KOPT-K1 (cell line): ENCODE results near the gene ATP9B.

Experiments used
- H3K27ac ChIP-seq: fragments of 200-600 bp; sonication (generic); 2 replicates; pipeline ENCODE4 v1.5.1; 2016; ENCODE audit warnings: antibody characterized with exemption, mild to moderate bottlenecking, low read depth, low read length; ENCODE audit not compliant: poor library complexity, severe bottlenecking
- H3K36me3 ChIP-seq: fragments of 200-600 bp; sonication (generic); 2 replicates; pipeline ENCODE4 v1.5.1; 2017; ENCODE audit warnings: antibody characterized with exemption, mild to moderate bottlenecking, low read length, moderate library complexity; ENCODE audit not compliant: insufficient read depth
- H3K9me3 ChIP-seq: fragments of 200-600 bp; sonication (generic); 2 replicates; pipeline ENCODE4 v1.5.1; 2017; ENCODE audit warnings: antibody characterized with exemption, low read length, mild to moderate bottlenecking; ENCODE audit not compliant: insufficient read depth, poor library complexity, severe bottlenecking

The ATP9B gene, protein sequence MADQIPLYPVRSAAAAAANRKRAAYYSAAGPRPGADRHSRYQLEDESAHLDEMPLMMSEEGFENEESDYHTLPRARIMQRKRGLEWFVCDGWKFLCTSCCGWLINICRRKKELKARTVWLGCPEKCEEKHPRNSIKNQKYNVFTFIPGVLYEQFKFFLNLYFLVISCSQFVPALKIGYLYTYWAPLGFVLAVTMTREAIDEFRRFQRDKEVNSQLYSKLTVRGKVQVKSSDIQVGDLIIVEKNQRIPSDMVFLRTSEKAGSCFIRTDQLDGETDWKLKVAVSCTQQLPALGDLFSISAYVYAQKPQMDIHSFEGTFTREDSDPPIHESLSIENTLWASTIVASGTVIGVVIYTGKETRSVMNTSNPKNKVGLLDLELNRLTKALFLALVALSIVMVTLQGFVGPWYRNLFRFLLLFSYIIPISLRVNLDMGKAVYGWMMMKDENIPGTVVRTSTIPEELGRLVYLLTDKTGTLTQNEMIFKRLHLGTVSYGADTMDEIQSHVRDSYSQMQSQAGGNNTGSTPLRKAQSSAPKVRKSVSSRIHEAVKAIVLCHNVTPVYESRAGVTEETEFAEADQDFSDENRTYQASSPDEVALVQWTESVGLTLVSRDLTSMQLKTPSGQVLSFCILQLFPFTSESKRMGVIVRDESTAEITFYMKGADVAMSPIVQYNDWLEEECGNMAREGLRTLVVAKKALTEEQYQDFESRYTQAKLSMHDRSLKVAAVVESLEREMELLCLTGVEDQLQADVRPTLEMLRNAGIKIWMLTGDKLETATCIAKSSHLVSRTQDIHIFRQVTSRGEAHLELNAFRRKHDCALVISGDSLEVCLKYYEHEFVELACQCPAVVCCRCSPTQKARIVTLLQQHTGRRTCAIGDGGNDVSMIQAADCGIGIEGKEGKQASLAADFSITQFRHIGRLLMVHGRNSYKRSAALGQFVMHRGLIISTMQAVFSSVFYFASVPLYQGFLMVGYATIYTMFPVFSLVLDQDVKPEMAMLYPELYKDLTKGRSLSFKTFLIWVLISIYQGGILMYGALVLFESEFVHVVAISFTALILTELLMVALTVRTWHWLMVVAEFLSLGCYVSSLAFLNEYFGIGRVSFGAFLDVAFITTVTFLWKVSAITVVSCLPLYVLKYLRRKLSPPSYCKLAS

GRCh38 chr18:79068937-79069716, at the start of gene ATP9B:
ATP9B (plus strand) TSS chr18:79069394; CDS start chr18:79069411, 17 bp downstream.
- Histone ChIP-seq H3K27ac (peak within 1 kb of the TSS; percentile 81), H3K36me3 (no peaks in the 10 kb centered on the region), H3K9me3 (peaks cover 19% of the 10 kb centered on the region)

DNA sequence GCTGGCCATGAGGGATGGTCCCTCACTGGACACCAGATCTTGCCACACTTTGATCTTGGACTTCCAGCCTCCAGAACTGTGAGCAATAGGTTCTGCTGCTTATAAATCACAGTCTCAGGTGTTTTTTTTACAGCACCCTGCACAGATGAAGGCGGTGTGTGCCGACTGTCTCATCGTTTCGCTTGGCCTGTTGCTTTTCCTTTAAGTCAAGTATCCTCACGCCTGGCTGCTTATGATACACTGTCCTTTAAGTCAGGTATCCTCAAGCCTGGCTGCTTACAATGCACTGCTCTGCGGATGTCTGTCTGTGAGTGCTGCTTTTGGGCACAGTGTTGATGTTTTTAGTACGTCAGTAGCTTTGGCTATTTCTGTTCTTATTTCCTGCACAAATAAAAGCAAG, 49.3 kb upstream of the ATP9B start:
- H3K36me3 ChIP-seq: no peaks in the 10 kb centered on the region
- no peak overlapping the region for H3K27ac ChIP-seq
- no peaks in the 10 kb centered on the region for H3K9me3 ChIP-seq

GRCh38 chr18:79022603-79023002, 46.6 kb upstream of the ATP9B start:
- Histone ChIP-seq H3K27ac (no peak overlapping the region), H3K9me3 (no peaks in the 10 kb centered on the region)

DNA sequence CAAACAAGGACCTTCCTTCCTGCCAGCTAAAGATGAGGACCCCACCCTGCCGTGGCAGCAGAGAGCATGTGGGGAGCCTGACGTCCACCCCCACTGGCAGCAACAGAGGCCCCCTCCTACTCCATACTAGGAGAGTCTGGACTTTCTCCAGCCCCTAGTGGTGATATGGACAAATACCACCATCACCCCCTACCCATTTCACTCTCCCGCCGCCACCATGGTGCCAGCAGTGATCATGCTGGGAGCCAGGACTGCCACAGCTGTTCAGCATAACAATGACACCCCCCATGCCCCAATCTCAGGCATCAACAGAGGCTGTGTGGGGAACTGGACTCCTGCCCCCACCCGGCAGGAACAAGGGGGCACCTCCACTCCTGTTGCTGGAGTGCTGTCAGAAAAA, 42.7 kb upstream of the ATP9B start:
- H3K27ac ChIP-seq: no peak overlapping the region
- H3K36me3 ChIP-seq: no peaks in the 10 kb centered on the region
- peaks cover 11% of the 10 kb centered on the region for H3K9me3 ChIP-seq

More at GRCh38 chr18:79022603-79023002, 46.6 kb upstream of the ATP9B start:
- H3K36me3 ChIP-seq: no peaks in the 10 kb centered on the region

GRCh38 chr18:79030680-79031079, 38.5 kb upstream of the ATP9B start:
- Histone ChIP-seq H3K36me3 (no peaks in the 10 kb centered on the region), H3K9me3 (peaks cover 11% of the 10 kb centered on the region), H3K27ac (no peak overlapping the region)

- H3K36me3 ChIP-seq: no peaks in the 10 kb centered on the region
- peaks cover 15% of the 10 kb centered on the region for H3K9me3 ChIP-seq
- no peak overlapping the region for H3K27ac ChIP-seq
These were observed 26.9 kb upstream of the ATP9B start for GRCh38 chr18:79042276-79042675.

DNA sequence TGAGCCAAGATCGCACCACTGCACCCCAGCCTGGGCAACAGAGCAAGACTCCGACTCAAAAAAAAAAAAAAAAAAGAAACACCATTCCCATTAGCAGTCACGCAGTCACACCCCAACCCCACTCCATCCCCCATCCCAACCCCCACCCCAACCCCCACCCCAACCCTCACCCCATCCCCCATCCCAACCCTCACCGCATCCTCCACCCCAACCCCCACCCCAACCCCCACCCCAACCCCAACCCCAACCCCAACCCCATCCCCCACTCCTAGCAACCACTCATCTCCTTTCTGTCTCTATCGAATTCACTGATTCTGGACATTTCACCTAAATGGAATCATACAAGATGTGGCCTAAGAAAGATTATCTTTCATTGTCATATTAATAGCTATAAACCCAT, 25.9 kb upstream of the ATP9B start:
- no peaks in the 10 kb centered on the region for H3K36me3 ChIP-seq
- H3K9me3 ChIP-seq: peaks cover 13% of the 10 kb centered on the region
- H3K27ac ChIP-seq: no peak overlapping the region

GRCh38 chr18:79046522-79046921, 22.7 kb upstream of the ATP9B start:
- no peaks in the 10 kb centered on the region for H3K9me3 ChIP-seq
- no peak overlapping the region for H3K27ac ChIP-seq
- no peaks in the 10 kb centered on the region for H3K36me3 ChIP-seq

- Histone ChIP-seq H3K9me3 (no peaks in the 10 kb centered on the region), H3K27ac (no peak overlapping the region), H3K36me3 (no peaks in the 10 kb centered on the region)
These were observed 21.5 kb upstream of the ATP9B start for GRCh38 chr18:79047556-79048244.

- H3K27ac ChIP-seq: no peak overlapping the region
- no peaks in the 10 kb centered on the region for H3K36me3 ChIP-seq
- no peaks in the 10 kb centered on the region for H3K9me3 ChIP-seq
These were observed 21.0 kb upstream of the ATP9B start for GRCh38 chr18:79048245-79048632.

- Histone ChIP-seq H3K9me3 (no peaks in the 10 kb centered on the region), H3K36me3 (no peaks in the 10 kb centered on the region), H3K27ac (no peak overlapping the region)
These were observed 19.7 kb upstream of the ATP9B start for GRCh38 chr18:79049506-79049905.

DNA sequence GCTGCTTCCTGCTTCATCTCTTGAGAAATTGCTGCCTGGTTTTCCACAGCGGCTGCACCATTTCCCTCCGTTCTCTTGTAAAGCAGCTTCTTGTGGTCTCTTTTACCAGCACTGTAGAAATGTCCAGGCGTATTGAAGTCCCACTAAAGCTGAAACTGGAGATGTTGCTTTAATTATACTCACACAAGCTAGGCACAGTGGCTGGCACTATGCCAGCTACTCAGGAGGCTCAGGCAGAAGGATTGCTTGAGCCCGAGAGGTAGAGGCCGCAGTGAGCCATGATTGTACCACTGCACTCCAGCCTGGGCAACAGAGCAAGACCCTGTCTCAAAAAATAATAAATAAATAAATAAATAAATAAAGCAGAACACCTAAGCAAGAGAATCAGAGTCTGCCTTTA, 19.2 kb upstream of the ATP9B start:
- no peaks in the 10 kb centered on the region for H3K36me3 ChIP-seq
- no peak overlapping the region for H3K27ac ChIP-seq

DNA sequence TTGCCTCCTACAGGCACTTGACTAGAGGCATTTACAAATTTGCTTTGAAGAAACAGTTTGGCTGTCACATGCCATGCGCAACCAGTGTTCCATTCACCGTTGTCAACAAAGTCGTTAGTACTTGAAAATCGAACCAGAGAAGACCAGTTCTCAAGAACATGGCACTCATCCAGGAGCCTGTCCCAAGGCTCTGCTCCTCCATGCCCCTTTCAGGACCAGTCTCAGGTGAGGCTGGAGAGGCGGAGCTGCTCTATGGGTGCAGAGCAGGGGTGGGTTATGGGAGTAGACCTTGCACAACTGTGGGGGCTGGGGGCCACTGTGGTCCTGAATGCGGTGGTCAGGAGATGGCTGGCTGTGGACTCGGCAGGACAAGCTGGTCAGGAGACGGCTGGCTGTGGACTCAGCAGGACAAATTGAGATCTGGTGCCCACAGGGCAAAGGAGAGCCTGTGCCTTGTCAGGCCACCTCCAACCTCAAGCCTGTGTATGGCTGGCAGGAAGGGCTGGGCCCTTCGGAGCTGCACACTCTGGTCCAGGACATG, 12.3 kb upstream of the ATP9B start:
- no peaks in the 10 kb centered on the region for H3K9me3 ChIP-seq
- no peak overlapping the region for H3K27ac ChIP-seq
- no peaks in the 10 kb centered on the region for H3K36me3 ChIP-seq

More for the DNA sequence above, 19.2 kb upstream of the ATP9B start:
- no peaks in the 10 kb centered on the region for H3K9me3 ChIP-seq

DNA sequence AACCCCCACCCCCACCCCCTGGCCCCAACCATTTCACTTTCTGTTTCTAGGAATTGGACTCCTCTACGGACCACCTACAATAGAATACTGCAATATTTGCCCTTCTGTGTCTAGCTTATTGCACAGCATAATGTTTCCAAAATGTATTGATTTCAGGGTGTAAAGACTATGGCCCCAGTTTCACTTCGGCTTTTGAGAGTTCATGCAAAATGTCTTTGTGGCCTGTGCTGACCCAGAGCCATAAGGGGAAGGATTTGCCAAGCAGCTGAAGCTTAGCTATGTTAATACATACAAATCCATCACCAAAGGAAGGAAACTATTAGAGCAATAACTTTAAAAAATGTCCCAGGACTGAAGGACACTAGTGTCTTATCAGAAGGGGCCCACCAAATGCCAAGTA, 11.2 kb upstream of the ATP9B start:
- H3K27ac ChIP-seq: no peak overlapping the region

More for the DNA sequence above, 11.2 kb upstream of the ATP9B start:
- Histone ChIP-seq H3K36me3 (no peaks in the 10 kb centered on the region), H3K9me3 (no peaks in the 10 kb centered on the region)
